CD14-positive monocyte (primary cell): Measurements from ENCODE around the gene RASSF7. TPM values are rescaled to one million over a fixed set of nuclear protein-coding genes. Genes with fewer than 3 reads are reported as not detected.

ENCODE experiments used
- DNase-seq, 3 donors: peaks; one replicate each; pipeline ENCODE4 v3.0.0-alpha.2; 2011 to 2022
- H2AFZ ChIP-seq: 2 replicates; pipeline ENCODE4 v1.6.0; 2012; ENCODE audit warnings: mild to moderate bottlenecking, low read depth, low read length, inconsistent platforms; ENCODE audit not compliant: insufficient read depth, poor library complexity, severe bottlenecking
- H3K27ac ChIP-seq, 2 donors: 1 replicate in 1 of 2; 2 replicates in 1 of 2; pipeline ENCODE4 v1.5.1; 2012 to 2013; ENCODE audit warnings: low read length in 2 of 2, control low read depth in 1 of 2, inconsistent platforms in 1 of 2, low read depth in 1 of 2, mild to moderate bottlenecking in 1 of 2
- H3K27me3 ChIP-seq, 2 donors: one replicate each; pipeline versions ENCODE4 v1.6.0 to v1.6.1; 2011 to 2013; ENCODE audit warnings: low read length in 2 of 2; ENCODE audit not compliant: control insufficient read depth in 2 of 2, insufficient read depth in 2 of 2
- H3K36me3 ChIP-seq, 2 donors: replicated peaks in 1 of 2; 1 replicate in 1 of 2; 2 replicates in 1 of 2; pipeline versions ENCODE4 v1.5.1 to v1.6.1; 2012 to 2013; ENCODE audit warnings: low read length in 2 of 2, control low read depth in 1 of 2, inconsistent platforms in 1 of 2, mild to moderate bottlenecking in 1 of 2; ENCODE audit not compliant: insufficient read depth in 2 of 2, control insufficient read depth in 1 of 2
- H3K4me1 ChIP-seq, 2 donors: 1 replicate in 1 of 2; 2 replicates in 1 of 2; pipeline versions ENCODE4 v1.5.1 to v1.6.1; 2012 to 2013; ENCODE audit warnings: low read length in 2 of 2, control low read depth in 1 of 2, inconsistent platforms in 1 of 2, mild to moderate bottlenecking in 1 of 2, moderate library complexity in 1 of 2; ENCODE audit not compliant: insufficient read depth in 2 of 2, control insufficient read depth in 1 of 2
- H3K4me2 ChIP-seq: replicated peaks from 2 replicates; pipeline ENCODE3; 2012; ENCODE audit warnings: low read length, moderate library complexity, mild to moderate bottlenecking; ENCODE audit not compliant: poor library complexity, severe bottlenecking; ENCODE audit errors: extremely low read depth
- H3K4me3 ChIP-seq, 3 experiments: fragments of 200-600 bp in 1 of 3; sonication (generic) in 1 of 3; replicated peaks in 1 of 3; 1 replicate in 2 of 3; 2 replicates in 1 of 3; pipeline ENCODE4 v1.5.1; 2011 to 2013; ENCODE audit warnings: low read length in 3 of 3, mild to moderate bottlenecking in 3 of 3, control low read depth in 2 of 3, low read depth in 2 of 3, inconsistent platforms in 1 of 3, moderate library complexity in 1 of 3
- H3K79me2 ChIP-seq: 2 replicates; pipeline ENCODE4 v1.6.0; 2012; ENCODE audit warnings: mild to moderate bottlenecking, control low read depth, inconsistent platforms, low read length, moderate library complexity; ENCODE audit not compliant: insufficient read depth
- H3K9ac ChIP-seq: 2 replicates; pipeline ENCODE4 v1.6.0; 2017; ENCODE audit warnings: low read length, mild to moderate bottlenecking; ENCODE audit not compliant: insufficient read depth, poor library complexity, severe bottlenecking
- H3K9me3 ChIP-seq, 2 donors: replicated peaks in 1 of 2; 1 replicate in 1 of 2; 2 replicates in 1 of 2; pipeline versions ENCODE4 v1.5.1 to v1.6.1; 2012 to 2013; ENCODE audit warnings: low read length in 2 of 2, control low read depth in 1 of 2; ENCODE audit not compliant: control insufficient read depth in 1 of 2, insufficient read depth in 1 of 2
- H4K20me1 ChIP-seq: 2 replicates; pipeline ENCODE4 v1.6.0; 2012; ENCODE audit warnings: mild to moderate bottlenecking, low read length, control low read depth, moderate library complexity; ENCODE audit not compliant: insufficient read depth
- H3K27ac Mint-ChIP-seq, 7 donors: one replicate each; pipeline ENCODE4 v1.8.0; 2020; ENCODE audit warnings: mild to moderate bottlenecking in 7 of 7, mixed read lengths in 7 of 7, moderate library complexity in 6 of 7, inconsistent platforms in 2 of 7
- H3K27me3 Mint-ChIP-seq, 3 donors: one replicate each; pipeline ENCODE4 v1.8.0; 2021 to 2022; ENCODE audit warnings: low read depth in 3 of 3, mild to moderate bottlenecking in 3 of 3, mixed read lengths in 3 of 3, moderate library complexity in 3 of 3, inconsistent platforms in 1 of 3
- H3K36me3 Mint-ChIP-seq, 2 donors: one replicate each; pipeline ENCODE4 v1.8.0; 2020; ENCODE audit warnings: mixed read lengths in 2 of 2, inconsistent platforms in 1 of 2, mild to moderate bottlenecking in 1 of 2
- H3K4me1 Mint-ChIP-seq: one replicate; pipeline ENCODE4 v1.8.0; 2020; ENCODE audit warnings: mild to moderate bottlenecking, mixed read lengths
- H3K4me3 Mint-ChIP-seq, 2 donors: one replicate each; pipeline ENCODE4 v1.8.0; 2020; ENCODE audit warnings: mild to moderate bottlenecking in 2 of 2, mixed read lengths in 2 of 2, moderate library complexity in 1 of 2
- H3K9me3 Mint-ChIP-seq, 7 donors: one replicate each; pipeline ENCODE4 v1.8.0; 2020 to 2022; ENCODE audit warnings: mixed read lengths in 7 of 7, mild to moderate bottlenecking in 6 of 7, moderate library complexity in 6 of 7, inconsistent platforms in 2 of 7
- WGBS: methylation state at CpG from one replicate; pipeline ENCODE4 v1.1.5; 2013; ENCODE audit warnings: missing lambda C conversion rate; ENCODE audit not compliant: insufficient coverage; 5-methylcytosine and 5-hydroxymethylcytosine counted together
- intact Hi-C, 2 donors: fragments of 100-400 bp; cut with micrococcal nuclease; formaldehyde crosslinking; loops; one replicate each; pipeline versions ENCODE4 v1.15.0 to v1.15.1; 2023
- polyA plus RNA-seq, 3 donors: library from polyadenylated mRNA; depleted of rRNA in 1 of 3; unstranded in 2 of 3; stranded (reverse) in 1 of 3; fragments of 300-500 nt in 2 of 3; fragments of >200 nt in 1 of 3; fragmentation: Illumina TruSeq in 2 of 3; gene quantifications; 1 replicate in 2 of 3; 2 replicates in 1 of 3; pipeline ENCODE4 v1.2.3, GENCODE V29; 2012 to 2021
- TF ChIP-seq, protein P1 (sequence below): fragments of 200-600 bp; IDR thresholded peaks from one replicate; pipeline ENCODE4 v1.8.0; 2022; ENCODE audit warnings: antibody characterized with exemption, mild to moderate bottlenecking

The RASSF7 gene
- polyA plus RNA-seq, 3 donors: 10.0 to 26.5 (median 12.4) TPM

GRCh38 chr11:575996-576768, 15.4 kb downstream of the RASSF7 start, which contains the start of gene PHRF1:
Gene PHRF1, plus strand, starts transcription at chr11:576470. Its CDS starts 5,043 bp downstream, at chr11:581513.
- H3K79me2 ChIP-seq: peaks cover 45% of the 10 kb centered on the region

More at GRCh38 chr11:575996-576768, 15.4 kb downstream of the RASSF7 start, which contains the start of gene PHRF1:
- Mint-ChIP-seq H3K4me1 (peaks cover 37% of the 10 kb centered on the region), H3K4me3 (peak within 1 kb of the TSS; percentile 93 to 98), H3K9me3 (peaks cover 0 to 11% (median 3%) of the 10 kb centered on the region in 7 donors), H3K36me3 (peaks cover 8 to 10% of the 10 kb centered on the region in 2 donors), H3K27ac (peak within 1 kb of the TSS; percentile 91 to 100 (median 99)), H3K27me3 (peaks cover 22 to 38% (median 32%) of the 10 kb centered on the region in 3 donors)
- intact Hi-C loops: loop anchor here (2.0 to 5.0 kb wide), 3 partner anchors 15 to 69 kb away; partner anchors contain the start of genes LMNTD2 (in 1 of the 2), RASSF7 (in 1 of the 2) and RNH1 (in 1 of the 2)
- Histone ChIP-seq H2AFZ (peak within 1 kb of the TSS; percentile 92), H3K27me3 (peaks cover 8 to 28% of the 10 kb centered on the region in 2 donors), H3K27ac (peak within 1 kb of the TSS; percentile 80 to 96), H3K36me3 (peaks cover 2 to 5% of the 10 kb centered on the region in 2 donors), H3K4me3 (peak within 1 kb of the TSS; percentile 79 to 91 (median 79)), H3K9me3 (peaks cover 0 to 3% of the 10 kb centered on the region in 2 donors), H3K4me1 (peaks cover 22 to 40% of the 10 kb centered on the region in 2 donors), H3K9ac (peak within 1 kb of the TSS; percentile 81), H3K4me2 (peak within 1 kb of the TSS; percentile 98), H4K20me1 (peaks cover 44% of the 10 kb centered on the region)
- TF ChIP-seq, protein P1, sequence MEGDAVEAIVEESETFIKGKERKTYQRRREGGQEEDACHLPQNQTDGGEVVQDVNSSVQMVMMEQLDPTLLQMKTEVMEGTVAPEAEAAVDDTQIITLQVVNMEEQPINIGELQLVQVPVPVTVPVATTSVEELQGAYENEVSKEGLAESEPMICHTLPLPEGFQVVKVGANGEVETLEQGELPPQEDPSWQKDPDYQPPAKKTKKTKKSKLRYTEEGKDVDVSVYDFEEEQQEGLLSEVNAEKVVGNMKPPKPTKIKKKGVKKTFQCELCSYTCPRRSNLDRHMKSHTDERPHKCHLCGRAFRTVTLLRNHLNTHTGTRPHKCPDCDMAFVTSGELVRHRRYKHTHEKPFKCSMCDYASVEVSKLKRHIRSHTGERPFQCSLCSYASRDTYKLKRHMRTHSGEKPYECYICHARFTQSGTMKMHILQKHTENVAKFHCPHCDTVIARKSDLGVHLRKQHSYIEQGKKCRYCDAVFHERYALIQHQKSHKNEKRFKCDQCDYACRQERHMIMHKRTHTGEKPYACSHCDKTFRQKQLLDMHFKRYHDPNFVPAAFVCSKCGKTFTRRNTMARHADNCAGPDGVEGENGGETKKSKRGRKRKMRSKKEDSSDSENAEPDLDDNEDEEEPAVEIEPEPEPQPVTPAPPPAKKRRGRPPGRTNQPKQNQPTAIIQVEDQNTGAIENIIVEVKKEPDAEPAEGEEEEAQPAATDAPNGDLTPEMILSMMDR: no peak
- peak; percentile 91 to 96 (median 96) for DNase-seq
- under 1% methylated on average over 63 of the region's 99 CpGs for WGBS
